SK-N-MC (cell line): ENCODE measurements around the gene HUS1B.

ENCODE experiments used
- EZH2 ChIP-seq: fragments of 200-600 bp; sonication (generic); IDR thresholded peaks from one replicate; pipeline ENCODE4 v1.6.1; 2017; ENCODE audit warnings: antibody characterized with exemption
- FOXP2 ChIP-seq: optimal IDR thresholded peaks from 2 replicates; pipeline ENCODE3; 2011; ENCODE audit warnings: mild to moderate bottlenecking, moderate library complexity; ENCODE audit not compliant: insufficient read depth; ENCODE audit errors: extremely low read length, control extremely low read depth
- POLR2AphosphoS5 ChIP-seq: IDR thresholded peaks from 2 replicates; pipeline ENCODE4 v1.6.1; 2012; ENCODE audit warnings: mild to moderate bottlenecking, low read depth, low read length, borderline replicate concordance

DNA sequence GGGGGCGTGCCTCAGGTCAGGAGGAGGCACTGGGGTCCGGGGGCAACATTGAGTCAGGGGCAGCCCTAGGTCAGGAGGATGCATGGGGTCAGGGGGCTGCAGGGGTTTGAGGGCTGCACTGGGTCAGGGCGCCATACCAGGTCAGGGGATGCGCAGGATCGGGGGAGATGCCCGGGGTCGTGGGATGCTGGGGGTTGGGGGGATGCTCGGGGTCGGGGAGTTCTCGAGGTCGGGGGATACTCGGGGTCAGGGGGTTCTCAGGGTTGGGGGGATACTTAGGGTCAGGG, 36.8 kb upstream of the HUS1B start:
- no peak for TF ChIP-seq EZH2
- TF ChIP-seq POLR2AphosphoS5, result no peak
- no peak for TF ChIP-seq FOXP2
